Suprapubic skin (tissue), 4 donors: ENCODE data around the gene GPR33. TPM values are rescaled to one million over a fixed set of nuclear protein-coding genes. Genes with fewer than 3 reads are reported as not detected.

Experiments used
- DNase-seq, 2 donors: peaks; one replicate each; pipeline ENCODE4 v3.0.0-alpha.2; 2019; ENCODE audit warnings: low spot score in 2 of 2
- H3K27ac ChIP-seq: fragments of 200-600 bp; sonication (generic); one replicate; pipeline ENCODE4 v1.5.1; 2019
- H3K27me3 ChIP-seq: fragments of 200-600 bp; sonication (generic); one replicate; pipeline ENCODE4 v1.5.1; 2019
- H3K36me3 ChIP-seq: fragments of 200-600 bp; sonication (generic); one replicate; pipeline ENCODE4 v1.5.1; 2019
- H3K4me1 ChIP-seq: fragments of 200-600 bp; sonication (generic); one replicate; pipeline ENCODE4 v1.5.1; 2019
- H3K4me3 ChIP-seq: fragments of 200-600 bp; sonication (generic); one replicate; pipeline ENCODE4 v1.5.1; 2019; ENCODE audit warnings: mild to moderate bottlenecking
- H3K9me3 ChIP-seq: fragments of 200-600 bp; sonication (generic); one replicate; pipeline ENCODE4 v1.5.1; 2019
- CTCF ChIP-seq, 2 donors: fragments of 200-600 bp in 1 of 2; fragments of 450-650 bp in 1 of 2; sonication (generic) in 1 of 2; IDR thresholded peaks; one replicate each; pipeline ENCODE4 v1.5.1; 2016 to 2019; ENCODE audit warnings: antibody characterized with exemption in 2 of 2, mild to moderate bottlenecking in 1 of 2, moderate library complexity in 1 of 2
- EP300 ChIP-seq: sonication (generic); formaldehyde crosslinking; IDR thresholded peaks from one replicate; pipeline ENCODE4 v1.6.1; 2017; ENCODE audit warnings: antibody characterized with exemption
- POLR2A ChIP-seq, 2 donors: fragments of 450-650 bp; IDR thresholded peaks; one replicate each; pipeline ENCODE4 v1.6.1; 2017; ENCODE audit warnings: antibody characterized with exemption in 2 of 2, mild to moderate bottlenecking in 2 of 2, moderate library complexity in 2 of 2
- POLR2AphosphoS5 ChIP-seq, 3 donors: sonication (generic); formaldehyde crosslinking; IDR thresholded peaks; one replicate each; pipeline ENCODE4 v1.6.1; 2017; ENCODE audit warnings: antibody characterized with exemption in 3 of 3
- WGBS: methylation state at CpG from one replicate; pipeline ENCODE4 v1.1.5; 2018; 5-methylcytosine and 5-hydroxymethylcytosine counted together
- total RNA-seq, 4 donors: library from RNA; depleted of rRNA; stranded (reverse); fragments of >200 nt; gene quantifications; one replicate each; pipeline ENCODE4 v1.1.0, GENCODE V29; 2016

Gene GPR33
- total RNA-seq, 4 donors from 2014 or later: not detected

- DNase-seq: no peak
- H3K36me3 ChIP-seq: no peaks in the 10 kb centered on the region
Measured at GRCh38 chr14:31461545-31461944, 26.3 kb downstream of the GPR33 start.

GRCh38 chr14:31457665-31458659 is 29.9 kb downstream of the GPR33 start:
- no peak for DNase-seq
- Histone ChIP-seq H3K4me3 (peak overlapping the region; percentile 72), H3K9me3 (no peaks in the 10 kb centered on the region), H3K36me3 (peaks cover under 1% of the 10 kb centered on the region), H3K4me1 (peaks cover 29% of the 10 kb centered on the region), H3K27ac (peak overlapping the region; percentile 89), H3K27me3 (no peaks in the 10 kb centered on the region)
- no peak for TF ChIP-seq POLR2A (IDR thresholded peaks at IDR 0.05)
- no peak for TF ChIP-seq CTCF (IDR thresholded peaks at IDR 0.05)
- no peak for TF ChIP-seq POLR2AphosphoS5 (IDR thresholded peaks at IDR 0.05)
- no peak for TF ChIP-seq EP300
- WGBS: 37% methylated on average over 11 of the region's 11 CpGs

More at GRCh38 chr14:31461545-31461944, 26.3 kb downstream of the GPR33 start:
- 88% methylated on average over 3 of the region's 3 CpGs for WGBS
- TF ChIP-seq POLR2A (IDR thresholded peaks at IDR 0.05): no peak
- no peak for TF ChIP-seq CTCF (IDR thresholded peaks at IDR 0.05)
- no peak for TF ChIP-seq POLR2AphosphoS5 (IDR thresholded peaks at IDR 0.05)
- Histone ChIP-seq H3K4me1 (peaks cover 11% of the 10 kb centered on the region), H3K4me3 (no peak overlapping the region), H3K27me3 (no peaks in the 10 kb centered on the region), H3K27ac (no peak overlapping the region), H3K9me3 (no peaks in the 10 kb centered on the region)

GRCh38 chr14:31456841-31457664 is 30.8 kb downstream of the GPR33 start, which contains the start of gene DTD2:
DTD2 (minus strand) TSS chr14:31457506; CDS start chr14:31457393, 113 bp downstream.
- Histone ChIP-seq H3K9me3 (no peaks in the 10 kb centered on the region), H3K36me3 (peaks cover 10% of the 10 kb centered on the region), H3K27me3 (no peaks in the 10 kb centered on the region), H3K27ac (peak within 1 kb of the TSS; percentile 89), H3K4me1 (peaks cover 29% of the 10 kb centered on the region), H3K4me3 (peak within 1 kb of the TSS; percentile 72)
- 1% methylated on average over 19 of the region's 70 CpGs for WGBS
- TF ChIP-seq CTCF (IDR thresholded peaks at IDR 0.05): no peak
- peak in 1 of 2 donors; percentile 67 for TF ChIP-seq POLR2A (IDR thresholded peaks at IDR 0.05)
- peak in 2 of 3 donors; percentile 64 to 73 for TF ChIP-seq POLR2AphosphoS5 (IDR thresholded peaks at IDR 0.05)
- no peak for TF ChIP-seq EP300
- peak; percentile 94 to 95 for DNase-seq

- Histone ChIP-seq H3K4me3 (no peak overlapping the region), H3K27me3 (no peaks in the 10 kb centered on the region), H3K4me1 (peaks cover 9% of the 10 kb centered on the region), H3K36me3 (peaks cover 29% of the 10 kb centered on the region), H3K27ac (no peak overlapping the region), H3K9me3 (no peaks in the 10 kb centered on the region)
- DNase-seq: no peak
- TF ChIP-seq CTCF (IDR thresholded peaks at IDR 0.05): peak in 1 of 2 donors; percentile 49
- no peak for TF ChIP-seq EP300
- TF ChIP-seq POLR2A (IDR thresholded peaks at IDR 0.05): no peak
- 22% methylated on average over 2 of the region's 2 CpGs for WGBS
Measured at GRCh38 chr14:31449971-31450610, 37.7 kb downstream of the GPR33 start.
